ENCODE results near the gene ZFAND2A. TPM values are rescaled to one million over a fixed set of nuclear protein-coding genes. Genes with fewer than 3 reads are reported as not detected.

Gene ZFAND2A
- total and polyA plus RNA-seq, 2 of the 8 experiments (the other 6 are each of a cell fraction or from before 2014, with no cell fraction given) = 16.6 to 20.3 TPM

DNA sequence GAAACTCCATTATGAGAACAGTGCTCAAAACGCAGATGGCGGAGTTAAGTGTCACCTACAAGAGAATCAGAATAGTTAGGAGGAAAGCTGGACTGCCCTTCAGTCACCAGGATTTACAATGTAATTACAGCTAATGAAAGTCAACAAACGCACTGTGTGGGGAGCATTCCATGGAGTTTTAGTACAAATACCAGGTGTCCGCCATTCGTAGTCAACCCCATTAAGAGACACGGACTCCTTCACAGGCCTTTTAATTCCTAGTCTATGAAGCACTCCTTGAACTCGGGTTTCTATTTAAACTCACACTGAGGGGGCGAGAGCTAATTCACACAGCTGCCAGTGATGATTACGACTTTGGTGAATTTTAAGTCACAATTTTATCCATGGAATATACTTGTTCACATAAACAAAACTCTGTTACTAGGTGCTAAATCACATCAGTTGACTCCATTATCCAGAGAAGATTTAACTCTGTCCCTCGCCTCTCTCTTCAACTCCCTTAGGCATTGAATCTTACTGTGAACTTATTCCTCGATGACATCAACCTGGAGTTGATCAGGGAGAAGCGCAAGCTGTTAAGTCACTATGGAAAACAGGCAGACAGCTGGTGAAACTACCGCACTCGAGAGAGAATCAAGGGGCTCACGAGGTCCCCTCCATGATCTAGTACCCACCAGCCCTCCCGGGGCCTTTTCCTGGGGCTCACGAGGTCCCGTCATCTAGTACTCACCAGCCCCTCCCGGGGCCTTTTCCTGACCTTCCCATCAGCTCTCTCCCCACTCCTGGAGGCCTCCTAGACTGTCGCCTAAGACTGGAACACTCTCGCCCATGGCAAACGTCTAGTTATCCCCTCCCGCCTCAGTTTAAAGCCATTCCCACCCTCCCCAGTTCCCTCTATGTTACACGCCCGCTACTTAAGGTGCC, 1.5 kb downstream of the ZFAND2A start:
- Histone ChIP-seq H2BK20ac (ENCODE audit: low read length) (no peak overlapping the region), H3K27ac (ENCODE audit: low read depth, low read length) (no peak overlapping the region), H2BK15ac (ENCODE audit: low read length) (no peak overlapping the region), H4K5ac (ENCODE audit: insufficient read length, low read depth, low read length) (no peak overlapping the region), H3K18ac (ENCODE audit: extremely low read depth, low read length) (no peak overlapping the region), H4K91ac (replicated peaks; ENCODE audit: insufficient read length, low read length) (no peak overlapping the region), H4K8ac (ENCODE audit: extremely low read depth, insufficient read depth, low read length) (peak overlapping the region; percentile 11; the same call in 1 of the 2 replicates), H3K4me1 (replicated peaks in 1 of 4; ENCODE audit: control insufficient read depth in 3 of 4, insufficient read depth in 4 of 4, low read length in 3 of 4) (peaks cover 0 to 2% (median 0%) of the 10 kb centered on the region in 4 experiments; a peak in 3 of 7 replicates), H3K36me3 (ENCODE audit: control insufficient read depth in 2 of 4, insufficient read depth in 4 of 4, low read length in 3 of 4) (peaks cover 2 to 16% (median 7%) of the 10 kb centered on the region in 4 experiments; a peak in 6 of 8 replicates), H3K23me2 (ENCODE audit: low read depth, low read length) (peaks cover 7% of the 10 kb centered on the region; the same call in 1 of the 2 replicates), H3K14ac (ENCODE audit: insufficient read length) (no peak overlapping the region), H3K4me3 (ENCODE audit: extremely low read depth in 1 of 4, insufficient read depth in 2 of 4, low read depth in 3 of 4, low read length in 4 of 4) (peak overlapping the region; percentile 45 to 97 (median 52); a peak in 7 of 8 replicates), H2BK5ac (ENCODE audit: low read depth, low read length) (no peak overlapping the region), H3K4ac (replicated peaks; ENCODE audit: insufficient read length, low read depth, low read length) (no peak overlapping the region), H4K20me1 (replicated peaks in 1 of 2; ENCODE audit: control insufficient read depth in 1 of 2, insufficient read depth in 2 of 2, low read length in 2 of 2) (peaks cover 3 to 4% of the 10 kb centered on the region in 2 experiments), H3K79me1 (ENCODE audit: low read depth, low read length) (peaks cover 10% of the 10 kb centered on the region), H3K56ac (replicated peaks; ENCODE audit: insufficient read length, low read depth, low read length) (no peak overlapping the region), H3K4me2 (ENCODE audit: insufficient read depth in 1 of 2, low read depth in 2 of 2, low read length in 2 of 2) (peak overlapping the region; percentile 69 to 80), H3K79me2 (ENCODE audit: control insufficient read depth in 1 of 2, insufficient read depth in 2 of 2, low read length in 2 of 2) (peaks cover 8 to 16% of the 10 kb centered on the region in 2 experiments; a peak in 3 of 4 replicates), H2BK120ac (replicated peaks; ENCODE audit: low read depth, low read length) (no peak overlapping the region), H2AFZ (ENCODE audit: low read length) (no peak overlapping the region), H2AK5ac (ENCODE audit: low read depth, low read length) (no peak overlapping the region), H3K9me3 (ENCODE audit: insufficient read depth in 2 of 2, low read depth in 1 of 2, low read length in 1 of 2) (no peaks in the 10 kb centered on the region), H3K23ac (ENCODE audit: insufficient read length) (no peak overlapping the region), H3K27me3 (replicated peaks in 1 of 4; ENCODE audit: control insufficient read depth in 3 of 4, extremely low read depth in 1 of 4, insufficient read depth in 3 of 4, low read length in 3 of 4) (no peaks in the 10 kb centered on the region), H3K9ac (replicated peaks in 1 of 4; ENCODE audit: extremely low read depth in 1 of 4, low read depth in 3 of 4, low read length in 3 of 4) (peak overlapping the region in 1 of 4 experiments; percentile 32; a peak in 3 of 7 replicates), H2BK12ac (ENCODE audit: low read depth, low read length) (no peak overlapping the region)
- POLR2A ChIA-PET (ENCODE audit: partially characterized antibody) = interaction anchor here (1.0 kb wide), 1 partner anchor 9 kb away, joined by 3 read pairs; no protein-coding TSS in a partner anchor
- TF ChIP-seq SP4 (IDR thresholded peaks at IDR 0.05; ENCODE audit: low read length) = no peak
- TF ChIP-seq KDM4A (IDR thresholded peaks at IDR 0.05; ENCODE audit: low read depth, low read length, severe bottlenecking) = no peak
- TF ChIP-seq FOSL1 (IDR thresholded peaks at IDR 0.05; ENCODE audit: insufficient read depth, low read depth, low read length) = no peak
- CTCF ChIA-PET (ENCODE audit: partially characterized antibody) = interaction anchor here (0.6 to 3.1 kb wide), 14 partner anchors 10 to 858 kb away, joined by 3 to 11 read pairs (median 4); no protein-coding TSS in a partner anchor
- WGBS, 2 experiments (ENCODE audit: extremely low coverage in 1 of 2, insufficient coverage in 1 of 2, insufficient read length in 1 of 2, insufficient replicate concordance in 2 of 2, low coverage in 1 of 2, low lambda C conversion rate in 2 of 2, missing lambda C conversion rate in 1 of 2) = 84% methylated on average over 25 of the region's 25 CpGs; no CpG with 5 or more reads in 1 of the 2 experiments
- FAIRE-seq (no peak), DNase-seq (ENCODE audit: low read depth in 1 of 2, low spot score in 2 of 2) (no peak)
